ENCODE data around the gene ST3GAL3. TPM values are rescaled to one million over a fixed set of nuclear protein-coding genes. Genes with fewer than 3 reads are reported as not detected.

ST3GAL3 gene
- polyA plus RNA-seq, 1 of the 3 experiments (the other 2 are of a cell fraction) = 20.6 TPM

GRCh38 chr1:43930949-43931275, 223.6 kb downstream of the ST3GAL3 start:
- Histone ChIP-seq H3K4me1 (ENCODE audit: control insufficient read depth in 1 of 2, insufficient read depth in 2 of 2, low read depth in 1 of 2, low read length in 1 of 2) (peaks cover 0 to 5% of the 10 kb centered on the region in 2 experiments; a peak in 2 of 4 replicates), H3K9ac (no peak overlapping the region), H3K27me3 (ENCODE audit: insufficient read depth) (no peaks in the 10 kb centered on the region), H3K9me2 (no peaks in the 10 kb centered on the region), H2AFZ (ENCODE audit: low read depth) (no peak overlapping the region), H4K20me1 (ENCODE audit: insufficient read depth) (no peaks in the 10 kb centered on the region), H3F3A (replicated peaks; ENCODE audit: insufficient read depth) (no peaks in the 10 kb centered on the region), H3K4me2 (no peak overlapping the region), H3K9me3 (no peaks in the 10 kb centered on the region), H3K36me3 (replicated peaks in 1 of 2; ENCODE audit: control insufficient read depth in 1 of 2, insufficient read depth in 2 of 2, low read length in 1 of 2) (peaks cover 0 to 7% of the 10 kb centered on the region in 2 experiments), H3K4me3 (ENCODE audit: low read depth in 2 of 2, low read length in 1 of 2) (no peak overlapping the region), H3K27ac (ENCODE audit: low read depth in 2 of 2, low read length in 1 of 2) (no peak overlapping the region), H3K79me2 (ENCODE audit: insufficient read depth) (no peaks in the 10 kb centered on the region)
- no peak for DNase-seq
- 96% methylated on average over 2 of the region's 4 CpGs for WGBS (ENCODE audit: low lambda C conversion rate)
- POLR2A ChIA-PET = no interaction called here
- TF ChIP-seq CHD2 (IDR thresholded peaks at IDR 0.05; ENCODE audit: low read length, partially characterized antibody) (no peak), NFIC (IDR thresholded peaks at IDR 0.05; ENCODE audit: borderline replicate concordance) (no peak), SMC3 (IDR thresholded peaks at IDR 0.05; ENCODE audit: low read depth, low read length) (no peak), FOSL2 (IDR thresholded peaks at IDR 0.05; ENCODE audit: borderline replicate concordance, low read depth) (no peak), GABPA (IDR thresholded peaks at IDR 0.05; ENCODE audit: low read depth) (no peak), EZH2phosphoT487 (IDR thresholded peaks at IDR 0.05; ENCODE audit: borderline replicate concordance, low read depth) (no peak), ELF1 (IDR thresholded peaks at IDR 0.05) (no peak), EP300 (IDR thresholded peaks at IDR 0.05; ENCODE audit: borderline replicate concordance in 1 of 2, low read depth in 1 of 2, low read length in 1 of 2) (no peak), RCOR1 (IDR thresholded peaks at IDR 0.05; ENCODE audit: low read length) (no peak), TEAD4 (IDR thresholded peaks at IDR 0.05; ENCODE audit: borderline replicate concordance, insufficient read depth) (no peak), RXRA (IDR thresholded peaks at IDR 0.05; ENCODE audit: borderline replicate concordance, low read depth) (no peak), POLR2AphosphoS5 (IDR thresholded peaks at IDR 0.05; ENCODE audit: low read depth, low read length) (no peak), NRF1 (IDR thresholded peaks at IDR 0.05; ENCODE audit: low read depth, low read length) (no peak), FOXM1 (IDR thresholded peaks at IDR 0.05; ENCODE audit: low read depth) (no peak), RAD21 (IDR thresholded peaks at IDR 0.05; ENCODE audit: low read length) (no peak), ZBTB33 (IDR thresholded peaks at IDR 0.05; ENCODE audit: borderline replicate concordance, low read depth) (no peak), PBX3 (IDR thresholded peaks at IDR 0.05) (no peak), YY1 (IDR thresholded peaks at IDR 0.05; ENCODE audit: low read depth) (no peak)
- TF ChIP-seq, protein P1, sequence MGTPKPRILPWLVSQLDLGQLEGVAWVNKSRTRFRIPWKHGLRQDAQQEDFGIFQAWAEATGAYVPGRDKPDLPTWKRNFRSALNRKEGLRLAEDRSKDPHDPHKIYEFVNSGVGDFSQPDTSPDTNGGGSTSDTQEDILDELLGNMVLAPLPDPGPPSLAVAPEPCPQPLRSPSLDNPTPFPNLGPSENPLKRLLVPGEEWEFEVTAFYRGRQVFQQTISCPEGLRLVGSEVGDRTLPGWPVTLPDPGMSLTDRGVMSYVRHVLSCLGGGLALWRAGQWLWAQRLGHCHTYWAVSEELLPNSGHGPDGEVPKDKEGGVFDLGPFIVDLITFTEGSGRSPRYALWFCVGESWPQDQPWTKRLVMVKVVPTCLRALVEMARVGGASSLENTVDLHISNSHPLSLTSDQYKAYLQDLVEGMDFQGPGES (IDR thresholded peaks at IDR 0.05; ENCODE audit: low read depth, low read length) = no peak
- CTCF ChIA-PET = interaction anchor here (0.7 to 15.4 kb wide), 4 partner anchors 12 to 167 kb away, joined by 3 to 533 read pairs (median 90); no protein-coding TSS in a partner anchor

Measured in SK-N-SH (cell line).